Progenitor cell of endocrine pancreas (in vitro differentiated cells): ENCODE results near the gene PSG2. TPM values are rescaled to one million over a fixed set of nuclear protein-coding genes. Genes with fewer than 3 reads are reported as not detected.
"Not testable (repeated sequence)": the region's sequence is repeated elsewhere in the genome, so short reads cannot be mapped to it uniquely, and the experiment has no call there.

Experiments used
- DNase-seq: peaks from one replicate; pipeline ENCODE4 v3.0.0; 2021; ENCODE audit warnings: low spot score; ENCODE audit not compliant: unreplicated experiment
- H3K27ac Mint-ChIP-seq: 2 replicates; pipeline ENCODE4 v1.8.0; 2021; ENCODE audit warnings: mild to moderate bottlenecking, moderate library complexity, mixed read lengths
- H3K27me3 Mint-ChIP-seq: 2 replicates; pipeline ENCODE4 v1.8.0; 2021; ENCODE audit warnings: mixed read lengths
- H3K36me3 Mint-ChIP-seq: 2 replicates; pipeline ENCODE4 v1.8.0; 2022; ENCODE audit warnings: mixed read lengths; ENCODE audit not compliant: insufficient read depth
- H3K4me1 Mint-ChIP-seq: 2 replicates; pipeline ENCODE4 v1.8.0; 2021; ENCODE audit warnings: low read depth, mixed read lengths
- H3K4me3 Mint-ChIP-seq: 2 replicates; pipeline ENCODE4 v1.8.0; 2021; ENCODE audit warnings: low read depth, mild to moderate bottlenecking, moderate library complexity, mixed read lengths
- H3K9me3 Mint-ChIP-seq: 2 replicates; pipeline ENCODE4 v1.8.0; 2021; ENCODE audit warnings: low read depth, mixed read lengths
- CTCF ChIP-seq: fragments of 200-600 bp; sonication (generic); IDR thresholded peaks from one replicate; pipeline ENCODE4 v1.5.0; 2021; ENCODE audit warnings: antibody characterized with exemption, mild to moderate bottlenecking; ENCODE audit not compliant: unreplicated experiment
- long read RNA-seq: library from polyadenylated mRNA; unstranded; transcript quantifications from one replicate; pipeline ENCODE4 v2.0.0, GENCODE V29; 2020
- total RNA-seq: library from RNA; stranded (reverse); gene quantifications from 2 replicates; pipeline ENCODE4 v1.2.1, GENCODE V29; 2021

The PSG2 gene
- total RNA-seq, result not detected in 2 replicates
- long read RNA-seq, result 0 reads

DNA sequence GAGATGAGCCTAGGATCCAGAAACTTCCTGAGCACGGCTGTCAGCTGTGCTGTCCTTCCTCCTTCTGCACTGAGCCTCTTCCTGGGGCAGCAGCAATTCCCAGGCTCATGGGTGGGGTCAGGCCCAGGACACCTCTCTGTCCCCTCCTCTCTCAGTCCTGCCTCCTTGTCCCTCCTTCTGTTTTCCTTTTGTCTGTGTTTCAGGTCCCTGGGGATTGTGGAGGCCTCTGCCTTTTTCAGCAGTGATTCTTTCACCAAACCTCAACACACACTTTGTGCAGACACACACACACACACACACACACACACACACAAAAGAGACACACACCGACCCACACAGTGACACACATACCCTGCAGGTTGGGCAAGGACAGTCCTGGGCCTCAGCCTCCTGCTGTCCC is at the start of gene PSG2:
PSG2 (minus strand) TSS at position 101 of the 400 bp plus-strand sequence. CDS start 132 bp downstream, outside the sequence.
- not testable (repeated sequence) for DNase-seq, H3K27me3 Mint-ChIP-seq, H3K4me1 Mint-ChIP-seq, H3K36me3 Mint-ChIP-seq, H3K4me3 Mint-ChIP-seq, H3K27ac Mint-ChIP-seq
- peaks cover 63% of the 10 kb centered on the region for H3K9me3 Mint-ChIP-seq

- not testable (repeated sequence) for DNase-seq, H3K27ac Mint-ChIP-seq, H3K4me1 Mint-ChIP-seq, H3K36me3 Mint-ChIP-seq, H3K27me3 Mint-ChIP-seq, H3K4me3 Mint-ChIP-seq
- H3K9me3 Mint-ChIP-seq, result peaks cover 65% of the 10 kb centered on the region
These were observed 48.9 kb upstream of the PSG2 start for GRCh38 chr19:43131281-43131842.

DNA sequence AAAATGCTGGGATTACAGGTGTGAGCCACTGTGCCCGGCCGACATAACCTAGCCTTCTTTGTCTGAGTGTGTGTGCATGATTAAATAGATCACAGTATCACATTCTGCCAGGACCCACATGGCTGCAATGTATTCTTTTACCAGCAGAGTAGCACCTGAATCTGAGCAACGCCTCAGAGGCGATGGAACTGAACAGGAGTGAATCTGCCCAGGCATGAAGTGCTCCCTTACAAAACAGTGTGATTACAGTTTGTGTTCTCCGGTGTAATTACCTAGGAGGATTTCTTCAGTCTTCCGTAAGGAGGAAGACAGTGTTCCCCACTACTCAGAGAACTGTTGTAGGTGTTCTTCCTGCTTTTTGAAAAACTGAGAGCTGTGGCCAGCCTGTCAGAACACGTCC is 46.7 kb upstream of the PSG2 start:
- H3K9me3 Mint-ChIP-seq, result peaks cover 59% of the 10 kb centered on the region
- H3K4me1 Mint-ChIP-seq, H3K36me3 Mint-ChIP-seq, H3K4me3 Mint-ChIP-seq, H3K27ac Mint-ChIP-seq, DNase-seq, H3K27me3 Mint-ChIP-seq: not testable (repeated sequence)

DNA sequence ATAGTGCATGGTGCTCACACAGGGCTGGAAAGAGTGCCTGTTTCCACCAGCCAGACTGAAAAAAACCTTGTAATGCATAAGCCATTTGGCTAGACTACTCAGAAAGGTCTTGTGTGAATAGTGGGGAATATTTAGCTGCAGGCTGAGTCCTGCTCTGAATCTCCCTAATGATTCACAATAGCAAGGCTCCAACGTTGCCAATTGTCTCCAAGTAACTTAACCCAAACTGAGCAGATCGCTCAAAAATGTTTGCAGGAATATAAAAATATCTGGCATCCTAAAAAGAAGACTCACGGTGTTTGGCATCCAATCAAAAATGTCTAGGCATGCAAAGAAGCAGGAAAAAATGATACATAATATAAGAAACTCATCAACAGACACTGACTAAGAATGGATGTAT is 44.8 kb upstream of the PSG2 start:
- H3K9me3 Mint-ChIP-seq, result peaks cover 54% of the 10 kb centered on the region
- H3K4me1 Mint-ChIP-seq, H3K4me3 Mint-ChIP-seq, H3K27me3 Mint-ChIP-seq, H3K36me3 Mint-ChIP-seq, DNase-seq, H3K27ac Mint-ChIP-seq: not testable (repeated sequence)

DNA sequence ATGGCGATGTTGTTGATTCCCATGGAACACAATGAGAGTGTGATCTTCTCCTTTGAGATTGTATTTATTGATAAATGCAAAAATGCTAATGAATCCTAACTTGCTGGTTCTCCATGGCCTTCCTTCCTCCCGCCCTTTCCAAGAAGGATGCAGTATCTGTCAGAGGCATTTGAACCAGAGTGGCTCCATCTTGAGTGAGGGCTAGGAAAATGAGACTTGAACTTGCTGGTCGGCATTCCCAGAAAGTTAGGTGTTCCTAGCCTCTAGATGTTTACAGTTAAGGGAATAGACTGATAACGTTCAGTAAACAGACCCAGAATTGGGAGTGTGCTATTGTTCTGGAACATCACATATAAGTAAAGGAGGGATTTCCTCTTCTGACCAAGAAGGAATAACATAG is 44.2 kb upstream of the PSG2 start:
- Mint-ChIP-seq H3K4me3 (no peak overlapping the region), H3K4me1 (no peaks in the 10 kb centered on the region), H3K9me3 (peaks cover 61% of the 10 kb centered on the region), H3K27ac (no peak overlapping the region), H3K27me3 (no peaks in the 10 kb centered on the region), H3K36me3 (no peaks in the 10 kb centered on the region)
- no peak for DNase-seq
- no peak for TF ChIP-seq CTCF

DNA sequence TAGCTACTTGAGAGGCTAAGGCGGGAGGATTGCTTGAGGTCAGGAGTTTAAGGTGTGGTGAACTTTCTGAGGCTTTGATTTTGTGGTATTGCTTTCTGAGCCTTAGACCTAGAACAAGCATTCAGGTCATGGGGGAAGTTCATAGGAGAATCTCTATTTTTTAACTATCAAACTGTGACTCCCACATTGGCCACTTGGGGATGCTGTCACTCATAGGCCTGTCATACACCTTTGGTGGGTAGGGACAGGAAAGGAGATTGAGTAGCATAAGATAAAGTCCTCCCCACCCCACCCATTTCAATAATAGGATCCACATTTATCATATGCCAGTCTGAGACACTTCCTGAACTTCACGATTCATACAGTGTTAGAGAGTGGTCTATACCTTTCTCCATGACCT is 41.9 kb upstream of the PSG2 start:
- Mint-ChIP-seq H3K4me1 (no peaks in the 10 kb centered on the region), H3K9me3 (peaks cover 60% of the 10 kb centered on the region), H3K36me3 (no peaks in the 10 kb centered on the region), H3K27me3 (no peaks in the 10 kb centered on the region), H3K4me3 (no peak overlapping the region), H3K27ac (no peak overlapping the region)
- TF ChIP-seq CTCF, result no peak
- no peak for DNase-seq

DNA sequence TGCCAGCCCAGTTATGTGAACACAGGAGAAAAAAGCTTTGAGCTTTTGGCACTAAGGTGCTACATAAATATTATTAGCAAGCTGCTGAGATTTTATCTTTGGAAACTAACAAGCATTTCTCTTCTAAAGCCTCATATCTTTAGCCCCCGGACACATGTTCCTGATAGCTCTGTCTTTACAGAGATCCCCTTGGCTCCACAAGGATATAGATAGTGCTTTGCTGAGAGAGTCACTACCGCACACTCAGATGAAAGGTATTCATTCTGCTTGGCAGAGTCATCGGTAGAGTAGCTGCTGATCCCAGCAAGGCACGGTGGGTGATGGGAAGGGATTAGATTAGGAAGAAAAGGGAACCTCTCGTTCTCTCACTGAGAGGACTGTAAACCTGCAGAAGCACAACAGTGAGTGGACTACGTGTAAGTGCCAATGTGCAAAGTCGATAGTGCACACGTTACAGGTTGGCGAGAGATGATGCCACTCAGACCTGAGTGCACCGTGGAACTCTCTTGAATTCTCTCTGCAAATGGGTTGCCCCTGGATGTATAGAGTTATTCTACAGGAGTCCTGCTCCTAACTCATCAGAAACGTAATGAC is 38.0 kb upstream of the PSG2 start:
- not testable (repeated sequence) for DNase-seq, H3K4me3 Mint-ChIP-seq, H3K4me1 Mint-ChIP-seq, H3K27me3 Mint-ChIP-seq, H3K36me3 Mint-ChIP-seq, H3K27ac Mint-ChIP-seq
- H3K9me3 Mint-ChIP-seq, result peaks cover 58% of the 10 kb centered on the region

DNA sequence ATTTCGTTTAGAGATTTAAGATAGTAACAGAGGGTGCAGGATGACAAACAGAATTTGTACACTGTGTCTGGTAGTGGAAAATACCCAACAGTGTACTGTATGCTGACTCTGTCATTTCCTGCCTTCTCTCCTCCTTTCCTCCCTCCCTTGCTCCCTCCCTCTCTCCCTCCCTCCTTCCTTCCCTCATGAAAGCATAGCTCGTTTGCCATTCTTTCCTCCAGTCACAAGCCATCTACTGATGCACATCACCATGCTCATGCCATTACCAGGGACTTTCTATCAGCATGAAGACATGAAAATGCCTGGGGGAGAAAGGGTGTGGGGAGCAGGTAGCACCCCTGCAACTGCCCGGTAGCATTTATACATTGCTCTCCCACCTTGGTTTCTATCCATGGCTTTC is 37.0 kb upstream of the PSG2 start:
- peaks cover 62% of the 10 kb centered on the region for H3K9me3 Mint-ChIP-seq
- H3K27ac Mint-ChIP-seq, H3K4me1 Mint-ChIP-seq, H3K36me3 Mint-ChIP-seq, DNase-seq, H3K27me3 Mint-ChIP-seq, H3K4me3 Mint-ChIP-seq: not testable (repeated sequence)

DNA sequence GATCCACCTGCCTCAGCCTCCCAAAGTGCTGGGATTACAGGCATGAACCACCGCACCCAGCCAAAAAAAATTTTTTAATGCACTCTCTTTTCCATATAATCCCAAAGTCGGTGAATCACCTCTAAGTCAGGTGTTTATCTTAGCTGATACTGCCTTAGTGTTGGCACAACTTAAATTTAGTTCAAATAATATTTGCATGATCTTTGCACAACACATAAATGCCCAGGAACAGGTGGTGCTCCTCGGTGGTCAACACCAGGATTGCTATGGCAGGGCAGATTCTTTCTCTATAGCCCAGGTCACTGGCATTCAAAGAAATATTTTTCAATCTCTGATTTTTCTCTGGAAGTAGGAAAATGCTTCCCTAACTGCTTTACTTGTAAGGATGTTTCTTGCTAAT is 33.9 kb upstream of the PSG2 start:
- H3K9me3 Mint-ChIP-seq, result peaks cover 70% of the 10 kb centered on the region
- H3K27ac Mint-ChIP-seq, H3K4me1 Mint-ChIP-seq, H3K4me3 Mint-ChIP-seq, DNase-seq, H3K27me3 Mint-ChIP-seq, H3K36me3 Mint-ChIP-seq: not testable (repeated sequence)

DNA sequence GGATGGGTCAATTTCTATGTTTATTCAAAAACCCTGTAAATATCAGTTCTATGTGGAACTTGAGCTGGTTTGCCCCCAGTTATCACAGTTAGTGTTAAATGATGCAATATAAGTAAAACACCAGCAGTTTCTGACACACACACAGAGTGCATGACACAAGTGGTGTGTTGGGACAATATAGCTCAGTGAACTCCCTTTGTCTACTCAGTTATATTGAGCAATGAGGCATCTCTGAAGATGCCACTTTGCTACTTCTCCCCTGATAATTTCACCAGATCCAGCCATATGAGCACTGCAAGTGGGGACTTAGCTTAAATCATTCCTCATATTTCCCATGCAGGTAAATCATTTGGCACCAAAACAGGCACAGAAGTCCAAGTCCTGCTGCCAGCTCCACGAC is 33.0 kb upstream of the PSG2 start:
- not testable (repeated sequence) for H3K4me3 Mint-ChIP-seq, H3K27me3 Mint-ChIP-seq, H3K36me3 Mint-ChIP-seq, H3K27ac Mint-ChIP-seq, DNase-seq, H3K4me1 Mint-ChIP-seq
- H3K9me3 Mint-ChIP-seq, result peaks cover 64% of the 10 kb centered on the region

DNA sequence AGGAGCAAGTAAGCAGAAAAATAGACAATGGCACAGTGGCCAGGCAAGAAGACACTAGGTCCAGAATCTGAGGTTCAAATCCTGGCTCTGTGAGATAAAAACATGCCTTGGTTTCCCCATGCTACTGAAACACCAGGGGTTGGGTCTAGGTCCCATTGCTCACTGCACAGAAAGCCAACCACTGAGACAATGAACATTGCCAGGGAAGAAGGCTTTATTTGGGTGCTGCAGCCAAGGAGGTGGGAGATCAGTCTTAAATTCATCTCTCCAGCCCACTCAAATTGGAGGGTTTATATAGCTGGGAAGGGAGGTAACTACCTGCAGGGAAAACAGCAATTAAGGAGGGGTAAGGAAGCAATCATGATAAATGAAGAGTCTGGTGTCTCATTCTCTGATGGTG is 32.6 kb upstream of the PSG2 start:
- not testable (repeated sequence) for H3K27me3 Mint-ChIP-seq, H3K4me1 Mint-ChIP-seq, DNase-seq, H3K36me3 Mint-ChIP-seq, H3K4me3 Mint-ChIP-seq, H3K27ac Mint-ChIP-seq
- peaks cover 63% of the 10 kb centered on the region for H3K9me3 Mint-ChIP-seq

DNA sequence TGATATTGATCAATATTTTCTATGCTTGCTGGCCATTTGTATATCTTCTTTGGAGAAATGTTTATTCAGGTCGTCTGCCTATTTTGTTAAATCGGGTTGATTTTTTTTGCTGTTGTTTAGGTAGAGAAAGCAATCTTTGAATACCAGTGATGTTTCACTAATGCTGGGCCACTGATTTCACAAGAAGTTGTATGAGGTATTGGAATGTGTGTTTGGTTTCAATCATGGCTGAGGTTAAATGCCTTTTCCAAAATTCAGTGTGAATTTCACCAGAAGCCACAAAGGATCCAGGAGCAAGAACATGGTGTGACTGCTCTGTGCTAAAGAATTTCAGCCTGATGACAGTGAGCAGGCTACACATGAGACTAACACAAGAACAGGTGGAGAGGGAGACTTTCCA is 32.1 kb upstream of the PSG2 start:
- not testable (repeated sequence) for H3K4me1 Mint-ChIP-seq, H3K4me3 Mint-ChIP-seq, H3K27me3 Mint-ChIP-seq, H3K27ac Mint-ChIP-seq, H3K36me3 Mint-ChIP-seq, DNase-seq
- peaks cover 63% of the 10 kb centered on the region for H3K9me3 Mint-ChIP-seq
